ENCODE data around the gene CLPSL2.
A peak's percentile ranks its signal among the peaks of the same experiment; 100 is the strongest.
"Not testable (repeated sequence)": the region's sequence is repeated elsewhere in the genome, so short reads cannot be mapped to it uniquely, and the experiment has no call there.

Gene CLPSL2, protein sequence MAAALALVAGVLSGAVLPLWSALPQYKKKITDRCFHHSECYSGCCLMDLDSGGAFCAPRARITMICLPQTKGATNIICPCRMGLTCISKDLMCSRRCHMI

GRCh38 chr6:35776364-35777215 lies at the start of gene CLPSL2:
TSS of gene CLPSL2 (plus strand) at chr6:35776598. CDS start at chr6:35776619, 21 bp downstream.
- no peak for DNase-seq

DNA sequence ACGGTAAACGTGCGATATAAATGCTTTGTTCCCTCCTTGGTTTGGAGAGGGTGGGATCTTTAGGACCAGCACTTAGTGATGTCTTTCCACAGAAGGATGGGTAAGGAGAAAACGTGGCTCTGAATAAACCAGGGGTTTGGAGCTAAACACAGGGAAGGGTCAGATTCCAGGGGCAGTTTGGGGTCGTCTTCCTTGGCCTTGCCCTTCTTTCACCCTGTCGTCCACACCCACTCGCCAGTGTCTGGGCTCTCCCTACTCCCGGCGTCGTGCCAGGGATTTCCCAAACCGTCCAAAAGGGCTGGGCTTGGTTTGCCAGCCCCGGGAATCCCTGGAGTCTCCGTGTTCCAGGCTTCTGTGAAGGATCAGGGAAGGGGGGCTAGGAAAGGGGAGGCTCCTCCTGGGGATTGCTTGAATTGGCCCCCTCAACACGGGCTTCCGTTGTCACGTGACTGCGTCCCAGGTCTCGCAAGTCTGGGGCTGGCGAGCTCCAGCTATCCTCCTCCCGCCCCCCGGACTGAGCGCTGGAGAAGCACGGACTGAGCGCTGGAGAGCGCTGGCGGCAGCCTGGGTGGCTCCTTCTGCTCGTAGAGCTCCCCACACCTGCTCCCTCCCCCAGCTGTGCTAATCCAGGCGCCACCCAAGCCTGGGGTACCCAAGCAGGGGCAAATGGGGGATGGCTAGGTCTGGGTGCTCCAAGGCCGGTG lies 49.0 kb upstream of the CLPSL2 start:
- no peak for DNase-seq

- peak; percentile 75 for DNase-seq
These were observed 48.3 kb upstream of the CLPSL2 start for GRCh38 chr6:35727935-35728682.

DNA sequence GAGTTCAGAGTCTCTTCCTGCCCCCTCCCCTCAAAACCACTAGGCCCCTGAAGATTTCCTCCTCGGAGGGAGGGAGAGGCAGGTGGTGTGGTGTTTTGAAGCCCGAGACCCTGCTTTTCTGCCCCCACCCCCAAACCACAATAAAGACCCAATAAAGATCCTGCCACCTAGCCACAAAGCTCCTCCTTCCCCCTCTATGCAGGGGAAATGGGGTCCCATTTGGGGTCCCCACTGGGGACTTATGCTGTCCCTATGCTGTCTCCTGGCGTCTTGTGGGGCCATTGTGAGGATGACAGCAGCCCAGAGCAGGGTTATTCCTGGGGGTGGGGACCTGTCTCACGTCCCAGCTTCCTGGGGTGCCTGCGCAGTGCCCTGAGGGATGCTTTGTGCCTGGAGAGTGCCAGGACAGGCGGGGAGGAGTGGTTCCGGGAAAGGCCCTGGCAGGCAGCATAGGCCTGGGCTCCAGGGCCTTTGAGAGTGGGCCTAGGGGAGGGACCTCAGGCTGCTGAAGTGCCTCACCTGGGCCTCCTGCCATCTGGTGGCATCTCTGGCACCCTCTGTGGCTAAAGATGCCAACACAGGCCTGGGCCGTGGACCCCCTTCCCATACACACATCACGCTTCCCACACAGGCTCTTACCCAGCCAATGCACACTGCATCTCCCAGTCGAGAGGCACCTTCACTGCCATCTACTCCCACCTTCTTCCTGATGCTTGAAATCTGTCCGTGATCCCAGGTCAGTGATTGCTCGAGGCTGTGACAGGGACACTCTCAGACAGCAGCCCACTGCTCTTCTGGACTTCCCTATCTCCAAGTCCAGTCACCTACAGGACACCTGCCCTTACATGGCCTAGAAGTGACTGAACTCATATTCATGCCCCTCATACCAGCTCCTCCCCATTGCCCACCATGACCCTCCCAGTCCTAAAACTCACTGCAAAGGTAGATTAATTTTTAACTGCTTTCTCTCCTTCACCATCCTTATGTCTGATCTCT lies 47.4 kb upstream of the CLPSL2 start:
- peak; percentile 32 for DNase-seq

DNA sequence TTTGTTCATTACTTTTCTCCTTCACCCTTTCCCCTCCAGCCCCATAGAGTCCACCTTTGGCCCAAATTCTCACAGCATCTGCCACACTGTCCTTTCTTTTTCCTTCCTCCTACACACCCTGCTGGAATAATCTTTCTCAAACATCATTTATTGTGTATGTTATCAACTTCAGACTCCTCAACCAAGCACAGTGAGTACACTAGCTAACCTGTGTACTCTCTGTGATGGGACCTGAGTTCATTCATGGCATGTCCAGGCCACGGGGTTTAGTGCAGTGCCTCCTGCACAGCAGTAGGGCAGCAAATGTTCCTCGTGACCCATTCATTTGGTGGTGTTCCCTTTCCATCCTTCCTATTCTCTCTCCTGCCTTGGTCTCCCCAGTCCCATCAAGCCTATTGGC lies 46.7 kb upstream of the CLPSL2 start:
- no peak for DNase-seq

DNA sequence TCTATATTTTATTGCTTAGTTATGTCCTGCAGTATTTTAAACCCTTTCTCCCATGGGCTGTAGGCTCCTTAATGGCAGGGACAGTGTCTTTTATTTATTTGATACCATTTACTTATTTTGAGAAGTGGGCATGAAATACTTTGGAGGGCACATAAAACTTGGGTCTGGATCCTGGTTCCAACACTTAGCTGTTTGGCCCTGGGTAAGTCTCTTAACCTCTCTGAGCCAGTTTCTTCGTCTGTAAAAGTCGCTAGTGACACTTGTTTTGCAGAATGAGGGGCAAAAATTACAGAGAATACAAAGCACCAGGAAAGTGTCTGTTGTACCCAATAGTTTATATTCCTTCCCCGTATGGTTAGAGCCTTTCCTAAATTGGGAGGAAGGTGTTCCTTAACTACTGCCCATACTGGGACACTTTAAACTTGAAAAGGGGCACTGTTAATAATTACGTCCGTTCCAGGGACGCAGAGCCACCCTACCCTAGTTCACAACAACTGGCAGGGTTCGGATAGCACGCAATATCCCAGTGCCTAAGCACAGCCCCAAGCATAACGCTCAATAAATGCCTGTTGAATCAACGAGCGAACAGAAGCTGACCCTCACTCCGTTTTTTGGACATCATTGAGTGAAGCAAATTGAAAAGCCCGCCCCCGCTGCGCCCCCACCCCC lies 45.5 kb upstream of the CLPSL2 start:
- no peak for DNase-seq

GRCh38 chr6:35731414-35731735 lies 45.0 kb upstream of the CLPSL2 start:
- peak; percentile 93 for DNase-seq

DNA sequence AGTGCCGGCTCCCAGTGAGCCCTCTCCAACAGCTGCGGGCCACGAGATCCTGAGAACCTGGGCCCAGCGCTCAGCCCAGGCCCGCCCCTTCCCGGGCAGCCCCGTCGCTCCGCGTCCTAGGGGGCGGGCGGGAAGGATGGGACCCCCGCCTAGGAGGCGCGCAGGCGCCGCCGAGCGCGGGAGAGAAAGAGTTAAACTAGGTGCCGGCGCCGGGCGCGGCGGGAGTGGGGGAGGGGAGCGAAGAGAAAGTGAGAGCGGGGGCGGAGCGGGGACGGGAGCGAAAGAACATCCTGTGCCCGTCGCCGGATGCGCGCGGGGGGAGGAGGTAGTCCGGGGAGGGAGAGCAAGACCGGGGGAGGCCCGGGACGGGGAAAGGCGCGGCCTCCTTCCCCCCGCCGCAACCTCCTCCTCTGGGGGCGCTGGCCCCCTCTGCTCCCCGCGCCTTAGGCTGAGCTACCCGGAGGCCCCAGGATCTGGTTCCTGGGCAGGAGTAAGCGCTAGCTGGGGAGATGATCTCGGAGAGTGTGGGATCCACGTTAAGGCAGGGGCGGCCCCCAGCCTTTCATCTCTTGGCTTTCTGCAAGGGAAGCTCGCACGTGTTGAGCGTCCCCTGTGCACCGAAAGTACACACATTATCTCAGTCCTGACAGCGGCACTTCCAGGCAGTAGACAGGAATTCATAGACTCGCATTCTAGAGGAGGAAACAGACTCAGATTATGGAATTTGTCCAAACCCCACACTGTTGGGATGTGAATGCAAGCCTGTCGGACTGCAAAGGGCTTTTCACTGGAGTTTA lies 44.5 kb upstream of the CLPSL2 start:
- peak; percentile 97 for DNase-seq

- DNase-seq = no peak
These were observed 42.8 kb upstream of the CLPSL2 start for GRCh38 chr6:35733633-35734032.

DNA sequence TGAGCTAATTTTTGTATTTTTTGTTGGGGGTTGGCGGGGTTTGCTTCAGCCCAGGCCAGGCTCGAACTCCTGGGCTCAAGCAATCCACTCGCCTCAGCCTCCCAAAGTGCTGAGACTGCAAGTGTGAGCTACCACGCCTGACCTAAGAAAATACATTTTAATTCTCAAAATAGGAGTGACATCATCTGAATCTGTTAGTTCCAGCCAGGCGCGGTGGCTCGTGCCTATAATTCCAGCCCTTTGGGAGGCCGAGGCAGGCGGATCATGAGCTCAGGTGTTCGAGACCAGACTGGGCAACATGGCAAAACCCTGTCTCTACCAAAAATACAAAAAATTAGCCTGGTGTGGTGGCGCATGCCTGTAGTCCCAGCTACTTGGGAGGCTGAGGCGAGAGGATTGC lies 42.1 kb upstream of the CLPSL2 start:
- DNase-seq = not testable (repeated sequence)

DNA sequence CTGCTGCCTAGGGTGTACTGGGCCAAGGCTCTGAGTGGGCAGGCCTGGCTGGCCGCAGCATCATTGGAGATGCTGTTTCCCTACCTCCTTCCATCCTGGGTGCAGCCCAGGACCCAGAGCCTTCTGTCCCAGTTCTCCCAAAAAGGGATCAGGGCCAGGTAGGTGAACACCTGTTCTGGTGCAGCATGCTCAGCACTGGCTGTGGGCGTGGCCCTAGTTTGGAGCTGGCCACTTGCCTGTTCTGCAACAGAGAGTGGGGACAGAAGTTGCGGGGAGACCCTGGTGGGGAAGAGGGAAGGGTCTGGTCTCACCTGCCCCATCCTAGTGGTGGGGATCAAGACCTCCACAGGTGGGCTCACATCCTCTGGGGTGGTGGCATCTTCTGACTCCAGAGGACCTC lies 40.9 kb upstream of the CLPSL2 start:
- no peak for DNase-seq

DNA sequence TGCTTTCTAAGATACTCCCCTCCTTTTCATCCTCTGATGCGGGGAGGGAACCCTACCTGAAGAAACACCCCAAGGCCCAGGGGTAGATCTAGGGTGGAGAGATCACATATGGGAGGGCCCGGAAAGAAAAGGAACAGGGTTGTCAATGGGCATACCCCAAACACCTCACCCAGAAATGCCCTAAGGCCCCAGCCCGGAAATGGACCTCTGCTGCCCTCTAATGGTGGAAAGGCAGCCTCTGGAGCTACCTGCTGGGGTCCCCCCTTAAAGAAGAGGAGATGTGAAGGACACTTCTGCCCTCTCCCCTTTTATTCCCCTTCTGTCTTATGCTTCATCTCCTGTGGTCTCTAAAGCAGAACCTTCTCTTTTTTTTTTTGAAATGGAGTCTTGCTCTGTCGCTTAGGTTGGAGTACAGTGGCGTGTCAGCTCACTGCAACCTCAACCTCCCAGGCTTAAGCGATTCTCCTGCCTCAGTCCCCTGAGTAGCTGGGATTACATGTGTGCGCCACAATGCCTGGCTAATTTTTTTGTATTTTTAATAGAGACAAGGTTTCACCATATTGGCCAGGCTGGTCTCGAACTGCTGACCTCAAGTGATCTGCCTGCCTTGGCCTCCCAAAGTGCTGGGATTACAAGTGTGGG lies 40.0 kb upstream of the CLPSL2 start:
- peak; percentile 83 for DNase-seq

DNA sequence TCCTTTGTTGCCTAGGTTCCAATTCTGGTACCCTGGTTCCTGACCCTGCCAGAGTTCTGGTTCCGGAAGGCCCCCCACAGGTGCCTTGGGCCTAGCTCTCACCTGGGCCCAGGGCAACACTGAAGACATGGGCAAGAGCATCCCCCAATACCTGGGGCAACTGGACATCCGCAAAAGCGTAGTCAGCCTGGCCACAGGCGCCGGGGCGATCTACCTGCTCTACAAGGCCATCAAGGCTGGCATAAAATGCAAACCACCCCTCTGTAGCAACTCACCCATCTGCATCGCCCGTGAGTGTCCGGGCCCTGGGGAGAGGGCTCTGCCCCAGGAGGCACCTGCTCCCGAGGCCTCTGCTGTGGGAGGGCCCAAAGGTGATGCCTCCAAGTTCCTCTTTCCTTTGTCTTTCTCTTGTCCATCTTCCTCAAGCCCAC lies 39.4 kb upstream of the CLPSL2 start, which contains the start of gene ARMC12:
Gene ARMC12 (plus strand): TSS at position 51 of the 431 bp plus-strand sequence. CDS start 77 bp downstream, at position 128.
- DNase-seq = no peak

DNA sequence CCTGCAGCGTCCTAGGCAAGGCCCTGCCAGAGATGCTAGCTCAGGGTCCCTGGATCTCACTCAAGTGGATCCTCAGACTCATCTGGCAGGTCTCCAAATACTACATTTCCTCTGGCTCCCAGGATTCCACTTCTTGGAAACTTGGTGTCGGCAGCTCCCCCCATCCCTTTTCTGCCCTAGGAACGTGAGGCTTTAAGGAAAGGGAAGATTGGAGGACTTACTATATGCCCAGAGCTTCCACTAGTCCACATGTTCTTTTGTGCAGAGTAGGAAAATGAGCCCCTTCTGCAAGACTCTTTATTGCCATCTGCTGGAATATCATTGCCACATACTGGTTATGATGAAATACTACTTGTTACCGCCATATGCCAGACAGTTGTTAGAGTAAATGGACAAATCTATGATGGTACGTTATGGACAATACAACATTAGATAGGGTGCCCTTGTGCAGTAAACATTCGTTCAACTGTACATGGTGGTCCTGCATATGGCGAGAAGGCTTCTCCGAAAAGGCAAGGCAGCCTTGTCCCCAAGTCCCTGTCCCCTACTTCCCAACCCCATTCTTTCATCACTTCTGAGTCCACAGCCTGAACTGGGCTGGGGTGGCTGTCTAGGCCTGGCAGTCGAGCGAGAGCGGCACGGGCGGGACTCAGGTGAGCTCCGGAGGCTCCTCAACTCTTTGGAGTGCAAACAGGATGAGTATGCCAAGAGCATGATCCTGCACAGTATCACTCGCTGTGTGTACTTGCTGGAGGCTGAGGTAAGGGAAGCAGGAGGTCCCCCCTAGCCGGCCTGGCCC lies 38.8 kb upstream of the CLPSL2 start:
- DNase-seq = no peak

- no peak for DNase-seq
These were observed 36.5 kb upstream of the CLPSL2 start for GRCh38 chr6:35739645-35740524.

DNA sequence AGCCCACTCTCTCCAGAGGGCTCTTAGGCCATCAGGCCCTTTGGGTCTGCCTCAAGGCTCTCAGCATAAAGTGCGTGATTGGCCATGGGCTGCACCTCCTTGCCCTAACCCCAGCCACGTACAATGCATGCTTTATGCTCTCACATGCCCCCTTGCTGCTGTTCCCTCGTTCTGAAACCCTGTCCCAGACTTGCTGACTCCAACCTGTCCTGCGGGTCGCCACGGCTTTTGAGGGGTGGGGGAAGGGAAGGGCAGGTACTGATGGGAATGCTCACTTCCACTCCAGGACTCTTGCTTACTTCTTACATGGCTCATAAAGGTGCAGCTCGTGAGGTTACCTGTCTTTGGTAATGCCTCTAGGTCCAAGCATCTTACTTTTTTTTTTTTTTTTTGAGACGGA lies 33.6 kb upstream of the CLPSL2 start:
- no peak for DNase-seq

DNA sequence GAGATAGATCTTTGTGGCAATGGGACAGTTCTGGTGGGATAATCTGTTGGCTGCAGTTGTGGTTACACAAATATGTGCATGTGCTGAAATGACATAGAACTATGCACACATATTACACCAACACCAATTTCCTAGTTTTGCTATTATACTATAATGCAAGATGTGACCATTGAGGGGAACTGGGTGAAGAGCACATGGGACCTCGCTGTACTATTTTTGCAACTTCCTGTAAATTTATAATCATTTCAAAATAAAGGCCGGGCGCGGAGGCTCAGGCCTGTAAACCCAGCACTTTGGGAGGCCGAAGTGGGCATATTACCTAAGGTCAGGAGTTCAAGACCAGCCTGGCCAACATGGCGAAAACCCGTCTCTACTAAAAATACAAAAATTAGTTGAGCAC lies 30.9 kb upstream of the CLPSL2 start:
- no peak for DNase-seq

GRCh38 chr6:35746516-35746915 lies 29.9 kb upstream of the CLPSL2 start:
- DNase-seq = no peak

Measured in stimulated activated CD4-positive, alpha-beta T cell treated with anti-CD3 and anti-CD28 coated beads, Interleukin-4, amount 100 ng/mL, for 1 hour (primary cell).